B cell (primary cell): ENCODE results near the gene KCNJ6. TPM values are rescaled to one million over a fixed set of nuclear protein-coding genes. Genes with fewer than 3 reads are reported as not detected.

Experiments used
- ATAC-seq: fragments of 200-7000 bp; cut with Tn5 transposase; one replicate; pipeline ENCODE4 v1.10.0; 2021; ENCODE audit warnings: low read depth, mild to moderate bottlenecking, moderate number of reproducible peaks, moderate library complexity
- CTCF ChIA-PET: fragments of 350-600 bp; sonication (Branson Sonifier 250); formaldehyde crosslinking; loops from one replicate; lab custom pipeline; 2021; ENCODE audit warnings: antibody characterized with exemption, inconsistent platforms; lab: Charles Lee
- POLR2A ChIA-PET: fragments of 350-600 bp; sonication (Branson Sonifier 250); formaldehyde crosslinking; loops from one replicate; lab custom pipeline; 2021; ENCODE audit warnings: antibody characterized with exemption; lab: Charles Lee
- DNase-seq: peaks from one replicate; pipeline ENCODE4 v3.0.0; 2013
- H2AFZ ChIP-seq: 2 replicates; pipeline ENCODE4 v1.6.1; 2012; ENCODE audit warnings: mild to moderate bottlenecking, low read depth, low read length; ENCODE audit not compliant: insufficient read depth, poor library complexity, severe bottlenecking
- H3K27ac ChIP-seq, 2 donors: 1 replicate in 1 of 2; 2 replicates in 1 of 2; pipeline ENCODE4 v1.5.1; 2012 to 2013; ENCODE audit warnings: low read length in 2 of 2, mild to moderate bottlenecking in 2 of 2, moderate library complexity in 1 of 2
- H3K27me3 ChIP-seq, 4 experiments: fragments of 200-600 bp in 1 of 4; sonication (generic) in 1 of 4; replicated peaks in 1 of 4; 1 replicate in 2 of 4; 2 replicates in 2 of 4; pipeline versions ENCODE4 v1.6.1 to v1.7.0; 2013 to 2016; ENCODE audit warnings: low read length in 3 of 4, mild to moderate bottlenecking in 2 of 4, mixed read lengths in 1 of 4, moderate library complexity in 1 of 4; ENCODE audit not compliant: insufficient read depth in 4 of 4, control insufficient read depth in 3 of 4; ENCODE audit errors: control extremely low read depth in 1 of 4
- H3K36me3 ChIP-seq, 2 experiments: replicated peaks in 1 of 2; 1 replicate in 1 of 2; 2 replicates in 1 of 2; pipeline versions ENCODE4 v1.6.1 to v1.7.1; 2013; ENCODE audit warnings: low read length in 1 of 2; ENCODE audit not compliant: insufficient read depth in 2 of 2, control insufficient read depth in 1 of 2; ENCODE audit errors: control extremely low read depth in 1 of 2, extremely low read depth in 1 of 2
- H3K4me1 ChIP-seq, 2 donors: fragments of 200-600 bp in 1 of 2; sonication (generic) in 1 of 2; 1 replicate in 1 of 2; 2 replicates in 1 of 2; pipeline versions ENCODE4 v1.5.1 to v1.6.1; 2013 to 2017; ENCODE audit warnings: low read length in 2 of 2; ENCODE audit not compliant: control insufficient read depth in 2 of 2, insufficient read depth in 2 of 2
- H3K4me2 ChIP-seq: replicated peaks from 2 replicates; pipeline ENCODE3; 2012; ENCODE audit warnings: mild to moderate bottlenecking, low read depth, low read length; ENCODE audit not compliant: poor library complexity, severe bottlenecking
- H3K4me3 ChIP-seq, 5 experiments: fragments of 200-600 bp in 1 of 5; sonication (generic) in 1 of 5; 1 replicate in 3 of 5; 2 replicates in 2 of 5; pipeline versions ENCODE4 v1.5.1 to v1.7.0; 2011 to 2016; ENCODE audit warnings: low read length in 4 of 5, mild to moderate bottlenecking in 4 of 5, low read depth in 2 of 5, control low read depth in 1 of 5, moderate library complexity in 1 of 5; ENCODE audit not compliant: insufficient read depth in 1 of 5; ENCODE audit errors: control extremely low read depth in 1 of 5, extremely low read depth in 1 of 5
- H3K79me2 ChIP-seq: fragments of 200-600 bp; sonication (generic); one replicate; pipeline ENCODE4 v1.6.0; 2016; ENCODE audit warnings: low read length; ENCODE audit not compliant: control insufficient read depth, insufficient read depth
- H3K9ac ChIP-seq: fragments of 200-600 bp; sonication (generic); 2 replicates; pipeline ENCODE4 v1.6.1; 2017; ENCODE audit warnings: mild to moderate bottlenecking, low read length, moderate library complexity
- H3K9me3 ChIP-seq, 3 donors: one replicate each; pipeline versions ENCODE4 v1.6.1 to v1.7.1; 2013; ENCODE audit warnings: low read length in 2 of 3; ENCODE audit not compliant: control insufficient read depth in 2 of 3, insufficient read depth in 1 of 3; ENCODE audit errors: control extremely low read depth in 1 of 3
- H4K20me1 ChIP-seq: 2 replicates; pipeline ENCODE4 v1.6.0; 2012; ENCODE audit warnings: mild to moderate bottlenecking, low read length; ENCODE audit not compliant: insufficient read depth, control insufficient read depth, poor library complexity, severe bottlenecking
- H3K27ac Mint-ChIP-seq: one replicate; pipeline ENCODE4 v1.8.0; 2021; ENCODE audit warnings: mixed read lengths
- H3K27me3 Mint-ChIP-seq: one replicate; pipeline ENCODE4 v1.8.0; 2021; ENCODE audit warnings: mixed read lengths
- H3K4me1 Mint-ChIP-seq: one replicate; pipeline ENCODE4 v1.8.0; 2021; ENCODE audit warnings: mixed read lengths
- H3K4me3 Mint-ChIP-seq: one replicate; pipeline ENCODE4 v1.8.0; 2021; ENCODE audit warnings: mixed read lengths
- H3K9me3 Mint-ChIP-seq: one replicate; pipeline ENCODE4 v1.8.0; 2022; ENCODE audit warnings: mixed read lengths; ENCODE audit not compliant: insufficient read depth
- CTCF ChIP-seq: fragments of 200-600 bp; IDR thresholded peaks from one replicate; pipeline ENCODE4 v1.8.0; 2022; ENCODE audit warnings: antibody characterized with exemption, mild to moderate bottlenecking
- EZH2 ChIP-seq: IDR thresholded peaks from 2 replicates; pipeline ENCODE4 v1.6.1; 2012; ENCODE audit warnings: borderline replicate concordance, low read depth, mild to moderate bottlenecking, moderate library complexity, low read length; ENCODE audit not compliant: insufficient read depth, poor library complexity, severe bottlenecking
- WGBS: methylation state at CpG from one replicate; pipeline ENCODE4 v1.1.5; 2013; ENCODE audit warnings: missing lambda C conversion rate; ENCODE audit not compliant: insufficient coverage; 5-methylcytosine and 5-hydroxymethylcytosine counted together
- intact Hi-C: fragments of 100-400 bp; cut with micrococcal nuclease; formaldehyde crosslinking; loops from one replicate; pipeline ENCODE4 v1.10.0; 2022
- polyA plus RNA-seq: library from polyadenylated mRNA; depleted of rRNA; stranded (reverse); fragments of >200 nt; gene quantifications from 2 replicates; pipeline ENCODE4 v1.2.3, GENCODE V29; 2012
- total RNA-seq, 2 donors: library from RNA; stranded (reverse); fragments of 120-200 nt in 1 of 2; gene quantifications; 1 replicate in 1 of 2; 2 replicates in 1 of 2; pipeline versions ENCODE4 v1.2.3 to v1.2.4, GENCODE V29; 2013 to 2022

The KCNJ6 gene
- total and polyA plus RNA-seq, 2 donors (not counting 1 experiment from before 2014, with no cell fraction given), result not detected

GRCh38 chr21:37618081-37618480 lies 298.2 kb downstream of the KCNJ6 start:
- H3K4me1 Mint-ChIP-seq, result no peaks in the 10 kb centered on the region
- DNase-seq, result no peak
- ATAC-seq, result no peak
- H3K27me3 Mint-ChIP-seq, result peaks cover 23% of the 10 kb centered on the region
- no peak overlapping the region for H3K4me2 ChIP-seq
- intact Hi-C loops, result no loop called here
- TF ChIP-seq CTCF (no peak), EZH2 (no peak)
- H2AFZ ChIP-seq, result no peak overlapping the region
- peaks cover 0 to 7% (median 0%) of the 10 kb centered on the region in 3 donors for H3K9me3 ChIP-seq
- no peaks in the 10 kb centered on the region for H4K20me1 ChIP-seq
- H3K9ac ChIP-seq, result no peak overlapping the region
- H3K4me3 Mint-ChIP-seq, result no peak overlapping the region
- no peaks in the 10 kb centered on the region for H3K4me1 ChIP-seq
- H3K36me3 ChIP-seq, result no peaks in the 10 kb centered on the region
- 100% methylated on average over 3 of the region's 7 CpGs for WGBS
- POLR2A ChIA-PET, result no interaction called here
- no peaks in the 10 kb centered on the region for H3K27me3 ChIP-seq
- H3K27ac ChIP-seq, result no peak overlapping the region
- no peak overlapping the region for H3K27ac Mint-ChIP-seq
- CTCF ChIA-PET, result no interaction called here
- H3K4me3 ChIP-seq, result no peak overlapping the region
- no peaks in the 10 kb centered on the region for H3K79me2 ChIP-seq
- peaks cover 10% of the 10 kb centered on the region for H3K9me3 Mint-ChIP-seq

GRCh38 chr21:37615962-37616361 lies 300.3 kb downstream of the KCNJ6 start:
- H3K27me3 Mint-ChIP-seq, result peaks cover 18% of the 10 kb centered on the region
- no peak for DNase-seq
- no peak overlapping the region for H3K27ac Mint-ChIP-seq
- Histone ChIP-seq H3K4me2 (no peak overlapping the region), H3K4me3 (no peak overlapping the region), H3K9ac (no peak overlapping the region), H3K4me1 (no peaks in the 10 kb centered on the region), H3K36me3 (no peaks in the 10 kb centered on the region), H4K20me1 (no peaks in the 10 kb centered on the region), H3K79me2 (no peaks in the 10 kb centered on the region), H3K9me3 (peaks cover 0 to 7% (median 0%) of the 10 kb centered on the region in 3 donors), H2AFZ (no peak overlapping the region), H3K27ac (no peak overlapping the region), H3K27me3 (peaks cover 0 to 4% (median 0%) of the 10 kb centered on the region in 4 experiments)
- 94% methylated on average over 6 of the region's 6 CpGs for WGBS
- TF ChIP-seq CTCF (no peak), EZH2 (no peak)
- intact Hi-C loops, result no loop called here
- ATAC-seq, result no peak
- peaks cover 12% of the 10 kb centered on the region for H3K9me3 Mint-ChIP-seq
- no peaks in the 10 kb centered on the region for H3K4me1 Mint-ChIP-seq
- no peak overlapping the region for H3K4me3 Mint-ChIP-seq
- POLR2A ChIA-PET, result no interaction called here
- CTCF ChIA-PET, result no interaction called here
